Liver (tissue), 3 donors: ENCODE data around the gene EHD2.

ENCODE experiments used
- EGR1 ChIP-seq, 2 donors: IDR thresholded peaks; 2 replicates each; pipeline ENCODE4 v1.6.1; 2016 to 2018; ENCODE audit warnings: antibody characterized with exemption in 2 of 2, low read depth in 2 of 2
- GABPA ChIP-seq, 2 donors: IDR thresholded peaks in 1 of 2; conservative IDR thresholded peaks in 1 of 2; 2 replicates each; pipeline ENCODE4 v1.6.1; 2016; ENCODE audit warnings: antibody characterized with exemption in 2 of 2, mild to moderate bottlenecking in 1 of 2, moderate library complexity in 1 of 2
- HNF4G ChIP-seq: IDR thresholded peaks from 2 replicates; pipeline ENCODE4 v1.6.1; 2016; ENCODE audit warnings: antibody characterized with exemption
- JUND ChIP-seq, 2 donors: IDR thresholded peaks; 2 replicates each; pipeline ENCODE4 v1.6.1; 2016; ENCODE audit warnings: antibody characterized with exemption in 2 of 2
- MAX ChIP-seq: IDR thresholded peaks from 2 replicates; pipeline ENCODE4 v1.6.1; 2016; ENCODE audit warnings: antibody characterized with exemption
- NR2F2 ChIP-seq: IDR thresholded peaks from 2 replicates; pipeline ENCODE4 v1.6.1; 2016; ENCODE audit warnings: antibody characterized with exemption
- RAD21 ChIP-seq, 2 donors: IDR thresholded peaks; 2 replicates each; pipeline ENCODE4 v1.6.1; 2016; ENCODE audit warnings: antibody characterized with exemption in 2 of 2, mild to moderate bottlenecking in 2 of 2
- TAF1 ChIP-seq: conservative IDR thresholded peaks from 2 replicates; pipeline ENCODE4 v1.6.1; 2016; ENCODE audit warnings: antibody characterized with exemption, mild to moderate bottlenecking
- YY1 ChIP-seq: IDR thresholded peaks from 2 replicates; pipeline ENCODE4 v1.6.1; 2016; ENCODE audit warnings: antibody characterized with exemption, mild to moderate bottlenecking
- TF ChIP-seq, protein P1 (sequence below): fragments of 150-350 bp; IDR thresholded peaks from 2 replicates; pipeline ENCODE4 v1.5.1; 2017; ENCODE audit warnings: improper control_type of control experiment, low read depth, low read length; ENCODE audit not compliant: missing input control
- TF ChIP-seq, protein P2 (sequence below): IDR thresholded peaks from 2 replicates; pipeline ENCODE4 v1.6.1; 2016; ENCODE audit warnings: antibody characterized with exemption
- TF ChIP-seq, protein P3 (sequence below): IDR thresholded peaks from 2 replicates; pipeline ENCODE4 v1.6.1; 2016; ENCODE audit warnings: antibody characterized with exemption
- donor health status: healthy.
- donor health status: healthy.

- TF ChIP-seq, protein P1, sequence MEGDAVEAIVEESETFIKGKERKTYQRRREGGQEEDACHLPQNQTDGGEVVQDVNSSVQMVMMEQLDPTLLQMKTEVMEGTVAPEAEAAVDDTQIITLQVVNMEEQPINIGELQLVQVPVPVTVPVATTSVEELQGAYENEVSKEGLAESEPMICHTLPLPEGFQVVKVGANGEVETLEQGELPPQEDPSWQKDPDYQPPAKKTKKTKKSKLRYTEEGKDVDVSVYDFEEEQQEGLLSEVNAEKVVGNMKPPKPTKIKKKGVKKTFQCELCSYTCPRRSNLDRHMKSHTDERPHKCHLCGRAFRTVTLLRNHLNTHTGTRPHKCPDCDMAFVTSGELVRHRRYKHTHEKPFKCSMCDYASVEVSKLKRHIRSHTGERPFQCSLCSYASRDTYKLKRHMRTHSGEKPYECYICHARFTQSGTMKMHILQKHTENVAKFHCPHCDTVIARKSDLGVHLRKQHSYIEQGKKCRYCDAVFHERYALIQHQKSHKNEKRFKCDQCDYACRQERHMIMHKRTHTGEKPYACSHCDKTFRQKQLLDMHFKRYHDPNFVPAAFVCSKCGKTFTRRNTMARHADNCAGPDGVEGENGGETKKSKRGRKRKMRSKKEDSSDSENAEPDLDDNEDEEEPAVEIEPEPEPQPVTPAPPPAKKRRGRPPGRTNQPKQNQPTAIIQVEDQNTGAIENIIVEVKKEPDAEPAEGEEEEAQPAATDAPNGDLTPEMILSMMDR: no peak
- TF ChIP-seq NR2F2 (peak; percentile 46), RAD21 (IDR thresholded peaks at IDR 0.05) (no peak), TAF1 (no peak), YY1 (peak; percentile 39), JUND (IDR thresholded peaks at IDR 0.05) (no peak), GABPA (IDR thresholded peaks at IDR 0.05 in 1 of 2, conservative IDR thresholded peaks at IDR 0.05 in 1 of 2) (no peak), HNF4G (no peak), EGR1 (IDR thresholded peaks at IDR 0.05; ENCODE audit: low read depth in 2 of 2) (no peak), MAX (no peak)
- TF ChIP-seq, protein P2, sequence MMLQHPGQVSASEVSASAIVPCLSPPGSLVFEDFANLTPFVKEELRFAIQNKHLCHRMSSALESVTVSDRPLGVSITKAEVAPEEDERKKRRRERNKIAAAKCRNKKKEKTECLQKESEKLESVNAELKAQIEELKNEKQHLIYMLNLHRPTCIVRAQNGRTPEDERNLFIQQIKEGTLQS: no peak
- TF ChIP-seq, protein P3, sequence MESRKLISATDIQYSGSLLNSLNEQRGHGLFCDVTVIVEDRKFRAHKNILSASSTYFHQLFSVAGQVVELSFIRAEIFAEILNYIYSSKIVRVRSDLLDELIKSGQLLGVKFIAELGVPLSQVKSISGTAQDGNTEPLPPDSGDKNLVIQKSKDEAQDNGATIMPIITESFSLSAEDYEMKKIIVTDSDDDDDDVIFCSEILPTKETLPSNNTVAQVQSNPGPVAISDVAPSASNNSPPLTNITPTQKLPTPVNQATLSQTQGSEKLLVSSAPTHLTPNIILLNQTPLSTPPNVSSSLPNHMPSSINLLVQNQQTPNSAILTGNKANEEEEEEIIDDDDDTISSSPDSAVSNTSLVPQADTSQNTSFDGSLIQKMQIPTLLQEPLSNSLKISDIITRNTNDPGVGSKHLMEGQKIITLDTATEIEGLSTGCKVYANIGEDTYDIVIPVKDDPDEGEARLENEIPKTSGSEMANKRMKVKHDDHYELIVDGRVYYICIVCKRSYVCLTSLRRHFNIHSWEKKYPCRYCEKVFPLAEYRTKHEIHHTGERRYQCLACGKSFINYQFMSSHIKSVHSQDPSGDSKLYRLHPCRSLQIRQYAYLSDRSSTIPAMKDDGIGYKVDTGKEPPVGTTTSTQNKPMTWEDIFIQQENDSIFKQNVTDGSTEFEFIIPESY: no peak
Observed at GRCh38 chr19:47756953-47757608, 43.9 kb downstream of the EHD2 start.
